GM10266 (cell line): ENCODE data around the gene TNFRSF8.

Source experiments
- DNase-seq: peaks from one replicate; pipeline ENCODE4 v3.0.0; 2012; ENCODE audit errors: extremely low spot score
- CTCF ChIP-seq: IDR thresholded peaks from 2 replicates; pipeline ENCODE4 v1.5.1; 2012; ENCODE audit warnings: mild to moderate bottlenecking, low read depth; ENCODE audit not compliant: control insufficient read depth, insufficient read depth; ENCODE audit errors: missing control alignments

The TNFRSF8 gene

GRCh38 chr1:12113433-12114339, 50.6 kb downstream of the TNFRSF8 start:
- no peak for DNase-seq
- TF ChIP-seq CTCF: no peak

DNA sequence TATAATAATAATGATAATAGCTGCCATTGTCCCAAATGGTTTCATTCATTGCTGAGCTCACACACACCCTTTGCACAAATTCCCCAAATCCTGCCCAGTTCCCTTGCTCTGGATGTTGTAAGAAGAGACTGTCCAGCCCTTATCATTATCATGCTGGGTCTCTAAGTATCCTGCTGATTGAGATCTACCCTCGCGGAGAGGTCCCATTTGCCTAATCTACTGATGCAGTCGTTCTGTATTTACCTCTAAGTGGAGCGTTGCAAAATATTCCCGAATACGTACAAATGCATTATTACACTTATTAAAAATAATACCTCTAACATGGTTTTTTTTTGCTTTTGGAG, 51.2 kb downstream of the TNFRSF8 start:
- DNase-seq: no peak
- no peak for TF ChIP-seq CTCF

DNA sequence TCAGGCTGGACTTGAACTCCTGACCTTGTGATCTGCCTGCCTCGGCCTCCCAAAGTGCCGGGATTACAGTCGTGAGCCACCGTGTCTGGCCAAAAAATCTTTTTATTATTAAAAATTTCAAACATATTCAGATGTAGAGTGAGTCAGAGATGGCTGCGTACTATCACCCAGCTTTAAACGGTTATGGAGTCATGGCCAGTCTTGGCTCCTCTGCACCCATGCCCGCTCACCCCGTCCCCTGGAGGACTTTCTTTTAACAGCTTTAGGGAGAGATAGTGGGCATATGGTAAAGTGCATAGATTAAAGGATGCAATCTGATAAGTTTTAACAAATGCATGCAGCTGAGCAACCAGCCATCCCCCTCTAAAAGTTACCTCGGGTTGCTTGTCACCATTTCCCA, 51.8 kb downstream of the TNFRSF8 start:
- no peak for TF ChIP-seq CTCF

GRCh38 chr1:12121212-12122003, 58.3 kb downstream of the TNFRSF8 start:
- no peak for DNase-seq
- TF ChIP-seq CTCF: no peak

More for the DNA sequence above, 51.8 kb downstream of the TNFRSF8 start:
- no peak for DNase-seq

GRCh38 chr1:12123172-12123571, 60.1 kb downstream of the TNFRSF8 start:
- DNase-seq: no peak
- no peak for TF ChIP-seq CTCF

- peak; percentile 64 for DNase-seq
- TF ChIP-seq CTCF: peak; percentile 93
Observed at GRCh38 chr1:12124693-12125421, 61.8 kb downstream of the TNFRSF8 start.
